ENCODE measurements around the gene SIRT7.

SIRT7 gene

DNA sequence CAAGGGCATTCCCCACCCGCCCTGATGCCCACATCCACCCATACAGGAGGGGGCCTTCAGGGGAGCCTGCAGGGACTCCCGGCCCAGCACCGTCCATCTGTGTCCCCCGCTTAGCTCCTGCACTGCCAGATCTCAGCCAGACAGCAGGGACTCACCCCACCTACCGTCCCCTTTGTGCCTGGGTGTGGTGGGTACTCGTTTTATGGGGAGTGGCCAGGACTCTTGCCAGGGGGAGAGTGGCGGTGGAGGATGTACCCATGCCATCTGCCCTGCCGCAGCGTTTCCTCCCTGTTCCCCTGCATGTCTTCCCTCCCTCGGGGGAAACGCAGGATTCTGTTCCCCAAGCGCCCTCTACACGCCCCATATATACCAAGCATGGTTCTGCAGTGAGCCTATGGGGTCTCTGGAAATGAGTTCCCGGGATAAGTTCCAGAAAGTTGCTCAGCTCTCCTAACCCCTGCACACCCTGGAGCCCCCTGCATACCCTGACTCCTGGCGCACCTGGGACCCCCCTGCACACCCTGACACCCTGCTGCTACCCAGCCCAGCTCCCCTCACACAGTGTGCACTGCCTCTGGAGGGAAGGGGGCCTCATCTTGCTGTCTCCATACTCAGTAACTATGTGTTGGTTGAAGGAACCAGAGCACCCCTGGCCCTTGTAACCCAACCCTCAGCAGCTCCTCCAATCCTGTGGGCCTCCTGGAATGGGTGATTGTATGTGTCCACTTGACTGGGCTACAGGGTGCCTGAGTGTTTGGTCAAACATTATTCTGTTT lies 13.8 kb upstream of the SIRT7 start:
- DNase-seq (ENCODE audit: low spot score): no peak

DNA sequence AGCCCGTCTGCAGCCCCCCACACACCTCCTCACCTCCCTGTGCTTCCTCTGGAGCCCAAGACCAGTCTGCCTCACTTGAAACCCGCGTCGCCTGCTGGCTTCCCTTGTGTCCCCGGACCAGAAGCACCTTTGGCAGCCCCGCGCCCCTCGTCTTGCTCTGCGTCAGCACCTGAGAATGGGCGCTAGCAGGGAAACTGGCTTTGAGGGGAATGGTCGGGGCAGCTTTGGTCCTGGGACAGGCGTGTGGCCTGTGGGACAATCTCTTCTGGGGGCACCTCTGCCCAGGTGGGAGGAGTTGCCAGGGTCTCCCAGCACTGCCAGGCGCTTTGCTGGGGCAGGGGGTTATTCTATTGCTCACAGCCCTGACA lies 13.2 kb upstream of the SIRT7 start:
- no peak for DNase-seq (ENCODE audit: low spot score)

DNA sequence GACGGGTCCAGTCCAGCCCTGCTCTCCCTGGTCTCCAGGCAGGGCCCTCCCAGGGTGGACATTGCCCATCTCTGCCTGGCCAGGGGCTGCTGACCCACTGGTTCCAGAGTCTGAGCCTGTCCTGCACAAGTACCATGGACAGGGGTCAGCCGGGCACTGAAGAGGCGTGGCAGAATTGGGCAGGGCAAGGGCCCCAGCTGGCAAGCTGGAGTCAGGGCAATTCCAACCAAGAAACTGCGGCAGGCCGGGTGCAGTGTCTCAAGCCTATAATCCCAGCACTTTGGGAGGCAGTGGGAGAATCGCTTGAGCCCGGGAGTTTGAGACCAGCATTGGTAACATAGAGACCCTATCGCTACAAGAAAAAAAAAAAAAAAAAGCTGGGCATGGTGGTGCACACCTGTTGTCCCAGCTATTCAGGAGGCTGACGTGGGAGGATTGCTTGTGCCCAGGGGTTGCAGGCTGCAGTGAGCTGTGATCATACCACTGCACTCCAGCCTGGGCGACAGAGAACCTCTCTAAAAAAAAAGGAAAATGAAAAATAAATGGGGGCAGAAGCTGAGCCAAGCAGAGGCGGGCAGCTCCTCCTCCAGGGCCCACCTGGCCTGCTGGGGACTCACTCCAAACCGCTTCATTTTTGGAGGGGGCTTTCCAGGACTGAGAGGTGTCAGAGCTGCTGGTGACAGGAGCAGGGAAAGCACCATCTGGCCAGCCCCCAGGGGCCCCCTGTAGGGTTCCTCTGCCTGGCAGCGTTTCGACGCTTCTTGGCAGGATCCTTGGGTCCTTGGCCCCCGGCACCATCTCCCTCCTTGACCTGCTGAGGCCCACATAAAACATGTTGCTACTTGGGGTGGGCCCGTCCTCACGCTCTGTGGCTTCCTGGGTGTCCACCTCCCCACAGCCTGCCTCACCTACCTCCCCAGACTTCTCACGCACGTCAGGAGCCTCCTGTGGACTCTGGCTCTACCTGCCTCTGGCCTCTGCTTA lies 12.5 kb upstream of the SIRT7 start:
- peak; percentile 51 for DNase-seq (ENCODE audit: low spot score)

DNA sequence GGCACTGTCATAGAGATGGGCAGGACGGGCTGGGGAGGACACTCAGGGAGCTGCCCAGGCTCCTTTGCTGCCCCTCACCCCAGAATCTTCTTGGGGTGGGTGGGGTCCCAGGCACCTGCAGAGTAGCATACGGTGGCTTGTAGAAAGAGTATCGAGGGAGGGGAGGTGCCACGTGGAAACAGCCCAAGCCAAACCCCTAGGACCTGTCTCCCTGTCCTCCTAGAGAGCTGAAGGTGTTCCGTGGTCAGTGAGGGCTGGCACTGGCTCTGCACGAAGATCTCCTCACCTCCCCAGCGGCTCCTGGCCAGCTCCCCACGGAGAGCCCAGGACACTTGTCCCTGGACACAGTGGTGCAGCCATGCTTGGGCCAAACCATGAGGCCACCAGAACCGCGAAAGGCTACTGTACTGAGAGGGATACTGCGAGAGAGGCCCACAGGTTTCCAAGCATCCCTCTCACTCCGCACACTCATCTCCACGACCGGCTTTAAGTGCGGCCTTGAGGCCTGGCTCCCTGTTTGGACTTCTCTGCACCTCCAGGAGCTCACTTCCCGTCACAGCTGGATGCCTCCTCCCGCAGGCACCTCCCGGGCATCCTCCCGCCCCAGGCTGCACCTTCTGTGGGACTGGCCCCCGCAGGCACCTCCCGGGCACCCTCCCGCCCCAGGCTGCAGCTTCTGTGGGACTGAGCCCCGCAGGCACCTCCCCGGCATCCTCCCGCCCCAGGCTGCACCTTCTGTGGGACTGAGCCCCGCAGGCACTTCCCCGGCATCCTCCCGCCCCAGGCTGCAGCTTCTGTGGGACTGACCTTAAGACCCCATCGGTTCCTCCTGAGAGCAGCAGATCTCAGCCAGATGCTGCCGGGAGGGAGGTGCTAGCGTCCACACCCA lies 11.5 kb upstream of the SIRT7 start:
- DNase-seq (ENCODE audit: low spot score): no peak

DNA sequence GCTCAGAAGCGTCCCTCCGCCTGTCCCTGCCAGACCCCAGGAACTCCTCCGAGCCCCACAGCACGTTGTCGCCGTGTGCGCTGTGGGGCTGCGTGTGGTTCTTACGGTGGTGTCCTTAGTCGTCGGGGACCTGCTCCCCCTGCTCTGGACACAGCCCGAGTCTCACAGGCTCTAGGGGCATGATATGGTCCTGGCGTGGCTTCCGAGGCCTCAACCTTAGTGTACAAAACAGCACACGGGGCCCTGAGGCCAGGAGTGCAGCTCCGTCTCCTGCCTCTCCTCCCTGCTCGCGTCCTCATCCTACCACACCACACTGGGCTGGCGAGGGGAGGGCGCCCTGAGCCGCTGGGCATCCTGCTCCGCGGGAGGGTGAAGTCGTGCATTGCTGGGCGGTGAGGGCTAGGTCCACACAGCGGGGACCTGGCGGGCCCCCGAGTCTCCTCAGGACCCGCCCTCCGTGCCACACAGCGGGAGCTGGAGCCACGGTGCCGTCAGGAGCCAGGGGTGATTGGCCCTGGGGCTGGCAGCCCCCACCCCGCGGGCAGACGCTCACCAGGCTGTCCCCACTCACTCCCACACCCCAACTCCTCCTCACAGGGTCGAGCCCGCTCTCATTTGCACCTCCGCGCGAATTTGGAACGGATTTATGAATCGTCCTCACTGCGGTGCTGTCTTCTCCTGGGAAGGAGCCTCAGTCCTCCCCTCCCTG lies 10.7 kb upstream of the SIRT7 start:
- DNase-seq (ENCODE audit: low spot score): no peak

DNA sequence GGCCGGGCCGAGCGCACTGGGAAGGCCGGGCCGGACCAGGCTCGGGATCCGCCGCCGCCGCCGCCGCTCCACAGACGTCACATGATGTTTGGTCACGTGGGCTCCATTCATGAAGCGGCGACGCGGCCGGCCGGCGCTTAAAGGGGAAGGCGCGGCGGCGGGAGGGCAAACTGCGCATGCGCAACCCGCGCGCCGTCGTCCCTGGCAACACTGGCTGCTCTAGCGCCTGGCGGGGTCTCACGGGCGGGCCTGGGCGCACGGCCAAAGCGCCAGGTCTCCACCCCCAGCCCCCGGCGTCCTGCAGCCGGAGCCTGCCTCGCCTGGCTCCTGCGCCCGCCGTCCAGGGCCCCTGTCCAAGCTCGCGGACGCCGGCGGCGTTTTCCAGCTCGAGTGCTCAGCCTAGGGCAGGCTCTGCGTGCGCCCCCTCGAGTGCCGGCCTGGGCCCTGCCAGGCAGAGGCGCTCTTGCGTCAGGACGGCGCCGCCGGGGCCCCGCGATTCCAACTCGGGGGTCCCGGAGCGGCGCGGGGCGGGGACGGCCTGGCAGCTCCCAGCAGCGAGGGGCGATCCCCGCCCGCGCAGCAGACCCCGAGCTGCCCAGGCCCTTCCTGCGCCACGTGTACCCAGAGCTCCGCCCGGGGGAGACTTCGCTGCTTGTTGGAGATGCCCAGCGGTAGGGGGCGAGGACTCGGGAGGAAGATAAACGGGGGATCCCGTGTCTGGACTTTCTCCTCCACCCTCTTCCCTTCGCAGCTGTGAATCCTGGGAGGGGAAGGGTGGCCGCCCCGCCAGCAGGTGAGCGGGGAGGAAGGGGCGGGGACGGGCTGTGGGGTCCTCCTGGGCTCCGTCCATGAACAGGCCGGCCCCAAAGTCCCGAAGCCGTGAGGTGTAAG lies 9.9 kb upstream of the SIRT7 start, which contains the start of gene MAFG:
Gene MAFG, minus strand, starts transcription at position 83 of the 891 bp plus-strand sequence. CDS start 4,550 bp downstream, outside the sequence.
- DNase-seq (ENCODE audit: low spot score): peak; percentile 95

DNA sequence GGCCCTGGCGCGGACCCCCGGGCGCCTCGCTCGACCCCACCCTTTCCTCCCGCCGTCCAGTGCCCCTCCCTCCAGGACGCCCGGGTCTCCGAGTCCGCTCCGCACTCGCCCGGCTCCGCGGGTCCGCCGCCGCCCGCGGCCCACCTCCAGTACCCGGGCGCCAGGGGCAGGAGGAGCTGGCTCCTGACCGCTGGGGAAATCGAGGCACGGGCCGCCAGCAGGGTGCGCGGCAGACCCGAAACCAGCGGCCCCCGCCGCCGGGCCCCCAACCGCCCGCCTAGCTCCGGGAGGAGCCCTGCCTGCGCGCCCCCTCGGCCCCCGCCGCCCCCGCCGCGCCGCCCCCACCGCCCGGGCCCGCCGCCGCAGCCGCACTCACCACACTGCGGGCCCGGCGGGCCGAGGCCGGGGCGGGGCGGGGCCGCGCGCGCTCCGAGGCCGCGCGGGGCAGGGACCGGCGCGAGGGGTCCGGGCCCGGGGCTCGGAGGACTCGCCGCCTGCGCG lies 9.2 kb upstream of the SIRT7 start:
- no peak for DNase-seq (ENCODE audit: low spot score)

DNA sequence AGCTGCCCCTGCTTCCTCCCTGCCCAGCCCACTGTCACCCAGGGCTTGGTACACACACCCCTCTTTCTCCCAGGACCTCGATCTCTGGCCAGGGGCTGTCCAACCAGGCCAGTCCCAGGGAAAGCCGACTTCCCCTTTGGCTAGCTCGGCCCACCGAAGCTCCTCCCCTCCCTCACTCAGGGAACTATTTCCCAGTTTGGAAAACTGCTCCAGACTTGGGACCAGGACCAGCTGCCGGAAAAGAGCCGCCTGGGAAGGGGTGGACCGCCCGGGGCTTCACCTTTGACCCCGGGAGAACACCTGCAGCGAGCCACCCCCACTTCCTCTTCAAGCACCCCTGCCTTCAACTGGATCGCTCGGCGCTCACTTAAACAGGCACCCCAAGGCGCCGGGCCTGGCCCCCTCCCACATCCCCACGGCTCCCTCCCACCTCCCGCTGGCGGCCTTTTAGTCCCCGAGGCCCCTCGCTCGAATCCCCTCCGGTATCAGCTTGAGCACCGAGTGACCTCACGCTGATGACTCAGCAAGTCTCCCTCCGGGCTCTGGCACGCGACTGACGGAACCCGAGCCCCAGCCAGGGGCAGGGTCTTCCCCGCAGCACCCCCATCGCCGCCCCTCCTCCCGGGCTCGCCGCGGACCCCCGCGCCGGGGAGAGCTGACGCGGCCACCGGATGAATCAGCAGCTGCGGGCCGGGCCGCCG lies 8.6 kb upstream of the SIRT7 start:
- DNase-seq (ENCODE audit: low spot score): peak; percentile 69

DNA sequence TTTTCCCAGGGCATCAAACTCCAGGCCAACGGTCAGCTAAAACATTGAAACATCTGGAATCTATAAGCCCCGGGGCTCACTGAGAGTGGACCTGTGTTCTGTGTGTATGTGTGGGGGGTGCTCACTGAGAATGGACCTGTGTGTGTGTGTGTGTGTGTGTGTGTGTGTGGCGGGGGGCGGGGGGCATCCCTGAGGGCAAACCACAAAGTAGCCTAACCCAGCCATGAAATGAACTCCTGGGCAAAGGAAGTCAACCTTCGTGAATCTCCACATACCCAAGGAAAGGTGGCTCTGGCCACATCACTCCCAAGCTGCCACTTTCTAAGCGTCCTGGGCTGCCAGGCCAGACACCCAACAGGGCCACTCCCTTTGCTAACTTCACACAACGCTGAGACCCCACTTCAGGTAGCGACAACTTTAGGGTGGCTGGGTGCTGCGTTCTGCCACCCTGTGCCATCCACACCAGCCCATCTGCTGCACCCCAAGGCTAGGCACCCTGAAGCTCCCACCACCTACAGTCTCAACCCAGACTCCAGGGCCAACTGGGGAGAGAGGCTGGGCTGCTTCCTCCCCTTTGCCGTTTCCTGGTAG lies 8.0 kb upstream of the SIRT7 start:
- DNase-seq (ENCODE audit: low spot score): no peak

DNA sequence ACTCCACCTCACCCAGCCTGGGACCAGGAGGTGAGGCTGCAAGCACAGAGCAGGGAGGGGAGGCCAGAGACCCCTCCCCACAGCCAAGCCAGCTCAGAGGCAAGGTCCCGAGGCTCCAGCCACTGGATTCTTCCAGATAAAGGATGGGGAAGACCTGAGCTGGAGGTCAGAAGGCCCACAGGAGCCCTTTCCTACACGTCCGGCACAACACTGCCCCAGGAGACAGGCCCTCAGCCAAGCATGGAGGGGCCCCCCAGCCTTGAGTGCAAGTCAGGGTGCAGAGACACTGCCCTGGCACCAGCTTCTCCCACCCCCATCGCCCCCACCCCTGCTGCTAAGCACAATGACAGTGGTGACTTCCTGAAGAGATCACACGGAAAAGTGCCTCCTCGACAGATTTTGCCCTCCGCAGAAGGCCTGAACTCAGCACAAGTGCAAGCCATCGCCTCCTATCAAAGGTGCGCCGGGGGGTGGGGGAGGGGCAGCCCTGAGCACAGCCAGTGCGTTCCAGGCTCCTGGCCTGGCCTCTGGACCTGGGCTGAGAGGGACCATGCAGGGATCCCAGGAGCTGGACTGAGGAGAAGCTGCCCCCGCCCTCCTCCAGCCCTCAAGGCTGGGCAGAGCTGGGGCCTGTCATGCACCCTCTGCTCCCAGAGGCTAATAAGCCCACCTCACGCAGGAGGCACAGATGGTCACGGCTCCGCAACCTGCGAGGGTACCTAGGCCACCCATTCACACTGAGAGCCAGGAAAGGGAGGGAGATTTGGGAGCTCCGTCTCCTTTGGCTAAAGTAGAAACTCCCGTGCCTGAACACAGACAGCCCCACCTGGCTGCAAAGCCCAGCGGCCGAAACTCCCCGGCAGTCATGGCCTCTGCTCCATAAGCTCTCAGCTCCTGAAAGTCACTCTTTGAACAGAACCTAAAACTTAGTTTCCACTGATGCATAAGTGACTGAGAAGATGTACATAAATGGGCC lies 6.9 kb upstream of the SIRT7 start:
- no peak for DNase-seq (ENCODE audit: low spot score)

DNA sequence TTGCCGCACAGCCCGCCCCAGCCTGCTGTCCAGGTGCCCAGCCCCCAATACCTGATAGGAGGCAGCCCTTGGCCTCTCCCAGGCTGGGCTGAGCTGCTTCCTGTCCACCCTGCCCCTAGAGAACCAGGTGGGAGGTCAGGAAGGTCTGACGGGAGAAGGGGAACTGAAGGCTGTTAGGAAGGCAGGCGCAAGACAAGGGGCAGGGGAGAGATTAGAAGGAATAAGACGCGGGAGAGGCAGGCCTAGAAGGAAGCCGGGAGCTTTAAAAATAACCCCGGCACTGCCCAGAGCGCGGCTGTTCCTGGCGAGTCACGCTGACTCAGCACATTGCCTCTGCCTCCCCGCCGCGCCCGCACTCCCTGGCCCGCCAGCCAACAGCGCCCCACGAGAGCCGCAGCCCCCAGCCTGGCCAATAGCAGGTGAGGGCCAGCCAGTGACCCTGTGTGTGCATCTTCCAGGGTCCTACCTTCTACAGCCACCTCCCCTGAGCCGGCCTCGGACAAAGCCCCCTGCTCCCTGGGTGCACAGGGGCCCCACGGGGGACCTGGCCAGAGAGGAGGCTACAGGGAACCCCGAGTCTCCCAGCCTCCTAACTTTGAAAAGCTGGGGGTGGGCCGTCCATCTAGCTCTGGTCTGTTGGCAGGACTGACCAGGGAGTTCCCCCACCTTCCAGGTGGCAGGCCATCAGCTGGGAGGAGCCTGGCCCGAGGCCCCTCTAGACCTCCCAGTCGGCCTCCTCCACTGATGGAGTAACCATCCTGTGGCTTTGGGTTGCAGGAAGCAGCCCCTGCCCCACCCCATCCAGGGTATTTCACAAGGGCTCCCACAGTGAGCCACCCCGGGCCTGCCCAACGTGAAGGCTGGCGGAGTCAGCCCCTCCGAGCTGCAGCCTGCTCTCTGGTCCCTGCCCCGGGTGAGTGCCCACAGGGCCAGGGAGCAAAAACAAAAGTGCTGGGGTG lies 5.6 kb upstream of the SIRT7 start:
- no peak for DNase-seq (ENCODE audit: low spot score)

DNA sequence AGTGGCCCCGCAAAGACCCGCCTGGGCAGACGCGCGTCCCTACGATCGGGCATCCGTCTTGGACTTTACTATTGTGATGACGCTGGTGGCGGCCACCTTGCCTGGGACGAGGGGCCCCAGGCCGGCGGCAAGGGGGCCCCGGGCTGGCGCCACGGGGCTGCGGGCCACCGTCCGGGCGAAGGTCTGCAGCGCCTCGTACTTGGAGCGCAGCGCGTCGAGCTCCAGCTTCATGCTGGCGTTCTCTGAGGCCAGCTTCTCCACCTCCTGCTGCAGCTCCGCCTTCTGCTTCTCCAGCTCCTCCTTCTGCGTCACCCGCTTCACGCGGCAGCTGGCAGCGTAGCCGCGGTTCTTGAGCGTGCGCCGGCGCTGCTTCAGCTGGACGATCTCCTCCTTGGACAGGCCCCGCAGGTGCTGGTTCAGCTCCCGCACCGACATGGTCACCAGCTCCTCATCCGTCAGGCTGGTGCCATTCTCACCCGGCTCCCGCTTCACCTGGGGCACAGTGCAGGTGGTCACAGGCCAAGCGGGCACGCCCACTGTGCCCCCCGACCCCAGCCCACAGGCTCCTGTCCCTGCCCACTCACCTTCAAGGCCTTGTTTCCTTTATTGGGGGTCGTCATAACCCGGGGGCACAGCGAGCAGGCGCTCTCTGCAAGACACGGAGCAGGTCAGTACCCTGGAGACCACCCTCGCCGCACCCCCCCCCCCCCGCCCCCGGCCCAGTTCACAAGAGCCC lies 4.8 kb upstream of the SIRT7 start:
- DNase-seq (ENCODE audit: low spot score): no peak

DNA sequence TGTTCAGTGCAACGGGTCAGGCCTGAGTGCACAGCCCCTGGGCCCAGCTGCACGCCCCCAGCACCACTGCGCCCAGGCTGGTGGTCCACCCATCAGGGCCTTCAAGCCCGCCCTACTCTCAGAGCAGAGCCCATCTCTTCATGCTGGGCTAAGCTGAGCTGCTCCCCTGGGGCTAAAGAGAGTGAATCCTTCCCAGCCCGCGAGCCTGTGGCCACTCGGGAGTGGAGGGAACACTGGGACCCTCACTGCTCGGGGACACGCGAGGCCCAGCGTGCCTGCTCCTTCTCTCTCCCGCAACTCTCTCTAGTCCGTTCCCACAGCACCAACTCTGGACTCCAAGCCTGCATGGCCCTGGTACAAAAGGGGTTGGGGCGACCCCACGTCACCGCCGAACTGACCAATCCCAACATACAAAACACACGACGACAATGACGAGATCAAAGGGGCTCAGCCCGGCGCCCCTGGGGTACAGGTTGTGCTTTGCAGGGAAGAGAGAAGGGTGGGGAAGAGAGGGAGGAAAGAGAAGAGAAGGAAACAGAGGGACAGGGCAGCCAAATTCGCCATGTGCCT lies 4.1 kb upstream of the SIRT7 start:
- no peak for DNase-seq (ENCODE audit: low spot score)

DNA sequence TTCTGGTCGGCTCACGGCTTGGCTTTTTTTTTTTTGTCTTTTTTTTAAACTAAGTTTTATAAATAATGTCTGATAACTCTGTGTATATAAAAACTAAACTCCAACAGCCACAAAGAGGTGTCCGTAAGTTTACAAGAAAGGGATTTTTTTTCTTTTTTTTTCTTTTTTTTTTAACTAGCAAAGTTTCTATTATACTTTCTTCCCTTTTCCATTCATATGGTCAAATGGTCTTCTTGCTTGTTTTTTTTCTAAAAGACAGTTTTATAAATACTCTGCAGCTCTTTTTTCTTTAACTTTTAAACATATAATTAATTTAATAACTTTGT lies 3.5 kb upstream of the SIRT7 start:
- no peak for DNase-seq (ENCODE audit: low spot score)

DNA sequence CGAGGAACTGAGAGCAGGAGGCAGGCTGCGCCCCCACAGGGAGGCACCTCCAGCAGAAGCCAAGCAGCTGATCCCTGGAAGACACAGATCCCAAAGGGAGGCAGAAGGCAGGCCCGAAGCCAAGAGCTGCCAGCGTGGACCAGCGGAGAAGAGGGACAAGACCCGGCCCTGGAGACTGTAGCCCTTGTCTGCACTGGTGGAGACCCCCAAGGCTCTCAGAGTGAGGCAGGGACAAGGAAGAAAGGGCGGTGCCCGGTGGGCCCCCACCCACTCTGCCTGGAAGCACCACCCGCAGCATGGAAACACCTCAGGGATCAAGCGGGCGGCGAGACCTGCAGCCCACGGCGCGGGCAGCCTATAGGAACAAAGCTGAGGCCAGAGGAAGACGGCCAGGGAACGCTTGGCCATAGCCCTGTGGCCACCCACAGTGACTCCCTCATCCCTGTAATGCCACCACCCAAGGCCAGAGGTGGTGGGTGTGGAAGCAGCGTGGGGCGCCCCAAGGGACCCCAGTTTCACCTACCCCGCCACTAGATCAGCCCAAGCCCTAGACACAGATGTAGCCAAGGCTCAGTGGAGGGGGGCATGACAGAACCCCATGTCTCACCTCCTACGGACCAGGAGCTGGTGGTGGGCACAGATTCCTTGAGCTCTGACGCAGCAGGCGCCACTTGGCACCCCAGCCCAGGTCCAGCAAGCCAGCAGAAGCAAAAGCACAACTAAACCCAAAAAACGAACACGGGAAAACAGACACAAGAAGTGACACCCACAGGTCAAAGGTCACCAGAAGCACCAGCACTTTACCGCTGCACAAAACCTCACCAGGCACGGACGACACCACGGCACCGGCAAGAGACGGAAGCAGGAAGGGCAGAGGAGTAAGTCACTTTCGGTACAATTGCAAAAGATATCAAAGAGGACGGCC lies 2.9 kb upstream of the SIRT7 start:
- no peak for DNase-seq (ENCODE audit: low spot score)

All from NAMALWA (cell line).